ENCODE measurements around the gene ROBO2.

- no peak for TF ChIP-seq POLR2A (IDR thresholded peaks at IDR 0.05)
- TF ChIP-seq, protein P1, sequence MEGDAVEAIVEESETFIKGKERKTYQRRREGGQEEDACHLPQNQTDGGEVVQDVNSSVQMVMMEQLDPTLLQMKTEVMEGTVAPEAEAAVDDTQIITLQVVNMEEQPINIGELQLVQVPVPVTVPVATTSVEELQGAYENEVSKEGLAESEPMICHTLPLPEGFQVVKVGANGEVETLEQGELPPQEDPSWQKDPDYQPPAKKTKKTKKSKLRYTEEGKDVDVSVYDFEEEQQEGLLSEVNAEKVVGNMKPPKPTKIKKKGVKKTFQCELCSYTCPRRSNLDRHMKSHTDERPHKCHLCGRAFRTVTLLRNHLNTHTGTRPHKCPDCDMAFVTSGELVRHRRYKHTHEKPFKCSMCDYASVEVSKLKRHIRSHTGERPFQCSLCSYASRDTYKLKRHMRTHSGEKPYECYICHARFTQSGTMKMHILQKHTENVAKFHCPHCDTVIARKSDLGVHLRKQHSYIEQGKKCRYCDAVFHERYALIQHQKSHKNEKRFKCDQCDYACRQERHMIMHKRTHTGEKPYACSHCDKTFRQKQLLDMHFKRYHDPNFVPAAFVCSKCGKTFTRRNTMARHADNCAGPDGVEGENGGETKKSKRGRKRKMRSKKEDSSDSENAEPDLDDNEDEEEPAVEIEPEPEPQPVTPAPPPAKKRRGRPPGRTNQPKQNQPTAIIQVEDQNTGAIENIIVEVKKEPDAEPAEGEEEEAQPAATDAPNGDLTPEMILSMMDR (IDR thresholded peaks at IDR 0.05), result no peak
Observed at GRCh38 chr3:77372634-77373346, 332.9 kb downstream of the ROBO2 start.
